Renal pelvis (tissue), 4 donors: ENCODE data around the gene RSPH9. TPM values are rescaled to one million over a fixed set of nuclear protein-coding genes. Genes with fewer than 3 reads are reported as not detected.

ENCODE experiments used
- DNase-seq: peaks from one replicate; pipeline ENCODE4 v3.0.0-alpha.2; 2013
- polyA plus RNA-seq, 3 donors: library from polyadenylated mRNA; unstranded; fragments of 120-200 nt; gene quantifications; one replicate each; pipeline ENCODE4 v1.2.1, GENCODE V29; 2013; ENCODE audit not compliant: insufficient read length in 3 of 3

RSPH9 gene
- polyA plus RNA-seq, 3 donors = 1.6 to 1.9 (median 1.8) TPM

- DNase-seq = no peak
These were observed 21.5 kb downstream of the RSPH9 start for GRCh38 chr6:43666196-43666920.

GRCh38 chr6:43667245-43668150 is 22.7 kb downstream of the RSPH9 start:
- DNase-seq = peak; percentile 85

GRCh38 chr6:43668151-43669028 is 23.6 kb downstream of the RSPH9 start:
- DNase-seq = peak; percentile 93

- no peak for DNase-seq
These were observed 24.4 kb downstream of the RSPH9 start for GRCh38 chr6:43669050-43669921.

- DNase-seq = no peak
These were observed 25.2 kb downstream of the RSPH9 start for GRCh38 chr6:43669922-43670622.

GRCh38 chr6:43670623-43670986 is 25.8 kb downstream of the RSPH9 start:
- no peak for DNase-seq

- DNase-seq = no peak
These were observed 26.4 kb downstream of the RSPH9 start for GRCh38 chr6:43671011-43671800.

- no peak for DNase-seq
These were observed 27.2 kb downstream of the RSPH9 start for GRCh38 chr6:43671801-43672690.

- DNase-seq = peak; percentile 86
These were observed 28.7 kb downstream of the RSPH9 start for GRCh38 chr6:43673444-43674084.

GRCh38 chr6:43674291-43674690 is 29.5 kb downstream of the RSPH9 start:
- no peak for DNase-seq

GRCh38 chr6:43674921-43675320 is 30.1 kb downstream of the RSPH9 start:
- no peak for DNase-seq

GRCh38 chr6:43676962-43677606 is 32.2 kb downstream of the RSPH9 start:
- no peak for DNase-seq

- DNase-seq = no peak
These were observed 32.9 kb downstream of the RSPH9 start for GRCh38 chr6:43677759-43678158.

- DNase-seq = no peak
These were observed 33.5 kb downstream of the RSPH9 start for GRCh38 chr6:43678341-43678740.

GRCh38 chr6:43679057-43679456 is 34.2 kb downstream of the RSPH9 start:
- DNase-seq = no peak

GRCh38 chr6:43680308-43681200 is 35.7 kb downstream of the RSPH9 start:
- DNase-seq = no peak
